ENCODE results near the gene CERS2.
A peak's percentile ranks its signal among the peaks of the same experiment; 100 is the strongest.

The CERS2 gene

GRCh38 chr1:150981805-150982712 lies 7.4 kb upstream of the CERS2 start, which contains the start of gene ANXA9:
Gene ANXA9 (plus strand): TSS chr1:150982292. CDS start chr1:150983106, 814 bp downstream.
- no peaks in the 10 kb centered on the region for H3K9me3 ChIP-seq (ENCODE audit: control insufficient read depth in 5 of 5, low read length in 5 of 5)
- H3K4me1 ChIP-seq (ENCODE audit: control insufficient read depth in 5 of 5, insufficient read depth in 5 of 5, low read length in 5 of 5): peaks cover 1 to 26% (median 15%) of the 10 kb centered on the region in 5 donors
- H3K27me3 ChIP-seq (ENCODE audit: control insufficient read depth in 5 of 5, insufficient read depth in 4 of 5, low read length in 5 of 5): no peaks in the 10 kb centered on the region
- peak within 1 kb of the TSS in 1 of 5 donors; percentile 29 for H3K9ac ChIP-seq (ENCODE audit: low read length in 5 of 5)
- H3K4me3 ChIP-seq (ENCODE audit: low read depth in 1 of 5, low read length in 5 of 5): no peak within 1 kb of the TSS
- H3K36me3 ChIP-seq (ENCODE audit: control insufficient read depth in 5 of 5, insufficient read depth in 5 of 5, low read length in 5 of 5): no peaks in the 10 kb centered on the region
- no peak within 1 kb of the TSS for H3K27ac ChIP-seq (ENCODE audit: low read depth, low read length)

GRCh38 chr1:150981177-150981804 lies 6.7 kb upstream of the CERS2 start:
- no peak overlapping the region for H3K4me3 ChIP-seq (ENCODE audit: low read depth in 1 of 5, low read length in 5 of 5)
- peaks cover 1 to 32% (median 17%) of the 10 kb centered on the region in 5 donors for H3K4me1 ChIP-seq (ENCODE audit: control insufficient read depth in 5 of 5, insufficient read depth in 5 of 5, low read length in 5 of 5)
- H3K27ac ChIP-seq (ENCODE audit: low read depth, low read length): no peak overlapping the region
- H3K27me3 ChIP-seq (ENCODE audit: control insufficient read depth in 5 of 5, insufficient read depth in 4 of 5, low read length in 5 of 5): no peaks in the 10 kb centered on the region
- H3K9me3 ChIP-seq (ENCODE audit: control insufficient read depth in 5 of 5, low read length in 5 of 5): no peaks in the 10 kb centered on the region
- no peak overlapping the region for H3K9ac ChIP-seq (ENCODE audit: low read length in 5 of 5)
- H3K36me3 ChIP-seq (ENCODE audit: control insufficient read depth in 5 of 5, insufficient read depth in 5 of 5, low read length in 5 of 5): no peaks in the 10 kb centered on the region

- H3K27ac ChIP-seq (ENCODE audit: low read depth, low read length): no peak overlapping the region
- no peaks in the 10 kb centered on the region for H3K9me3 ChIP-seq (ENCODE audit: control insufficient read depth in 5 of 5, low read length in 5 of 5)
- peak overlapping the region; percentile 8 to 46 (median 22) for H3K4me3 ChIP-seq (ENCODE audit: low read depth in 1 of 5, low read length in 5 of 5)
- peak overlapping the region in 2 of 5 donors; percentile 14 to 32 for H3K9ac ChIP-seq (ENCODE audit: low read length in 5 of 5)
- H3K36me3 ChIP-seq (ENCODE audit: control insufficient read depth in 5 of 5, insufficient read depth in 5 of 5, low read length in 5 of 5): no peaks in the 10 kb centered on the region
- no peaks in the 10 kb centered on the region for H3K27me3 ChIP-seq (ENCODE audit: control insufficient read depth in 5 of 5, insufficient read depth in 4 of 5, low read length in 5 of 5)
- H3K4me1 ChIP-seq (ENCODE audit: control insufficient read depth in 5 of 5, insufficient read depth in 5 of 5, low read length in 5 of 5): peaks cover 1 to 40% (median 22%) of the 10 kb centered on the region in 5 donors
These were observed 4.7 kb upstream of the CERS2 start for GRCh38 chr1:150979092-150980056.

GRCh38 chr1:150976879-150977694 lies 2.5 kb upstream of the CERS2 start:
- H3K4me3 ChIP-seq (ENCODE audit: low read depth in 1 of 5, low read length in 5 of 5): peak overlapping the region in 1 of 5 donors; percentile 19
- peaks cover 12 to 59% (median 41%) of the 10 kb centered on the region in 5 donors for H3K4me1 ChIP-seq (ENCODE audit: control insufficient read depth in 5 of 5, insufficient read depth in 5 of 5, low read length in 5 of 5)
- H3K9me3 ChIP-seq (ENCODE audit: control insufficient read depth in 5 of 5, low read length in 5 of 5): no peaks in the 10 kb centered on the region
- no peak overlapping the region for H3K27ac ChIP-seq (ENCODE audit: low read depth, low read length)
- peak overlapping the region in 1 of 5 donors; percentile 41 for H3K9ac ChIP-seq (ENCODE audit: low read length in 5 of 5)
- no peaks in the 10 kb centered on the region for H3K36me3 ChIP-seq (ENCODE audit: control insufficient read depth in 5 of 5, insufficient read depth in 5 of 5, low read length in 5 of 5)
- no peaks in the 10 kb centered on the region for H3K27me3 ChIP-seq (ENCODE audit: control insufficient read depth in 5 of 5, insufficient read depth in 4 of 5, low read length in 5 of 5)

GRCh38 chr1:150976401-150976821 lies 1.8 kb upstream of the CERS2 start:
- Histone ChIP-seq H3K27ac (ENCODE audit: low read depth, low read length) (no peak overlapping the region), H3K9ac (ENCODE audit: low read length in 5 of 5) (no peak overlapping the region), H3K36me3 (ENCODE audit: control insufficient read depth in 5 of 5, insufficient read depth in 5 of 5, low read length in 5 of 5) (peaks cover 0 to 3% (median 0%) of the 10 kb centered on the region in 5 donors), H3K4me3 (ENCODE audit: low read depth in 1 of 5, low read length in 5 of 5) (no peak overlapping the region), H3K9me3 (ENCODE audit: control insufficient read depth in 5 of 5, low read length in 5 of 5) (no peaks in the 10 kb centered on the region), H3K27me3 (ENCODE audit: control insufficient read depth in 5 of 5, insufficient read depth in 4 of 5, low read length in 5 of 5) (no peaks in the 10 kb centered on the region), H3K4me1 (ENCODE audit: control insufficient read depth in 5 of 5, insufficient read depth in 5 of 5, low read length in 5 of 5) (peaks cover 14 to 66% (median 47%) of the 10 kb centered on the region in 5 donors)

GRCh38 chr1:150973836-150974579 lies 627 bp downstream of the CERS2 start:
- no peaks in the 10 kb centered on the region for H3K9me3 ChIP-seq (ENCODE audit: control insufficient read depth in 5 of 5, low read length in 5 of 5)
- H3K9ac ChIP-seq (ENCODE audit: low read length in 5 of 5): peak overlapping the region; percentile 86 to 97 (median 89)
- peak overlapping the region; percentile 70 to 95 (median 89) for H3K4me3 ChIP-seq (ENCODE audit: low read depth in 1 of 5, low read length in 5 of 5)
- H3K4me1 ChIP-seq (ENCODE audit: control insufficient read depth in 5 of 5, insufficient read depth in 5 of 5, low read length in 5 of 5): peaks cover 18 to 69% (median 51%) of the 10 kb centered on the region in 5 donors
- H3K27me3 ChIP-seq (ENCODE audit: control insufficient read depth in 5 of 5, insufficient read depth in 4 of 5, low read length in 5 of 5): no peaks in the 10 kb centered on the region
- peaks cover 0 to 3% (median 0%) of the 10 kb centered on the region in 5 donors for H3K36me3 ChIP-seq (ENCODE audit: control insufficient read depth in 5 of 5, insufficient read depth in 5 of 5, low read length in 5 of 5)
- peak overlapping the region; percentile 67 for H3K27ac ChIP-seq (ENCODE audit: low read depth, low read length)

GRCh38 chr1:150973258-150973835 lies 1.3 kb downstream of the CERS2 start:
- H3K4me1 ChIP-seq (ENCODE audit: control insufficient read depth in 5 of 5, insufficient read depth in 5 of 5, low read length in 5 of 5): peaks cover 18 to 63% (median 50%) of the 10 kb centered on the region in 5 donors

GRCh38 chr1:150972417-150972940 lies 2.2 kb downstream of the CERS2 start:
- peak overlapping the region; percentile 6 to 95 (median 74) for H3K4me3 ChIP-seq (ENCODE audit: low read depth in 1 of 5, low read length in 5 of 5)
- H3K9ac ChIP-seq (ENCODE audit: low read length in 5 of 5): peak overlapping the region; percentile 22 to 95 (median 89)
- H3K27ac ChIP-seq (ENCODE audit: low read depth, low read length): peak overlapping the region; percentile 67
- no peaks in the 10 kb centered on the region for H3K9me3 ChIP-seq (ENCODE audit: control insufficient read depth in 5 of 5, low read length in 5 of 5)
- H3K4me1 ChIP-seq (ENCODE audit: control insufficient read depth in 5 of 5, insufficient read depth in 5 of 5, low read length in 5 of 5): peaks cover 18 to 55% (median 47%) of the 10 kb centered on the region in 5 donors
- H3K27me3 ChIP-seq (ENCODE audit: control insufficient read depth in 5 of 5, insufficient read depth in 4 of 5, low read length in 5 of 5): no peaks in the 10 kb centered on the region
- H3K36me3 ChIP-seq (ENCODE audit: control insufficient read depth in 5 of 5, insufficient read depth in 5 of 5, low read length in 5 of 5): peaks cover 0 to 18% (median 15%) of the 10 kb centered on the region in 5 donors

More at GRCh38 chr1:150973258-150973835, 1.3 kb downstream of the CERS2 start:
- no peaks in the 10 kb centered on the region for H3K27me3 ChIP-seq (ENCODE audit: control insufficient read depth in 5 of 5, insufficient read depth in 4 of 5, low read length in 5 of 5)
- no peaks in the 10 kb centered on the region for H3K9me3 ChIP-seq (ENCODE audit: control insufficient read depth in 5 of 5, low read length in 5 of 5)
- peak overlapping the region; percentile 70 to 95 (median 89) for H3K4me3 ChIP-seq (ENCODE audit: low read depth in 1 of 5, low read length in 5 of 5)
- peak overlapping the region; percentile 67 for H3K27ac ChIP-seq (ENCODE audit: low read depth, low read length)
- peak overlapping the region; percentile 86 to 97 (median 89) for H3K9ac ChIP-seq (ENCODE audit: low read length in 5 of 5)
- H3K36me3 ChIP-seq (ENCODE audit: control insufficient read depth in 5 of 5, insufficient read depth in 5 of 5, low read length in 5 of 5): peaks cover 0 to 9% (median 6%) of the 10 kb centered on the region in 5 donors
